GM21367 (cell line): ENCODE data around the gene PDYN.

Source experiments
- ATAC-seq: cut with Tn5 transposase; IDR thresholded peaks from one replicate; pipeline ENCODE4 v1.9.1; 2021; ENCODE audit not compliant: unreplicated experiment

Gene PDYN

DNA sequence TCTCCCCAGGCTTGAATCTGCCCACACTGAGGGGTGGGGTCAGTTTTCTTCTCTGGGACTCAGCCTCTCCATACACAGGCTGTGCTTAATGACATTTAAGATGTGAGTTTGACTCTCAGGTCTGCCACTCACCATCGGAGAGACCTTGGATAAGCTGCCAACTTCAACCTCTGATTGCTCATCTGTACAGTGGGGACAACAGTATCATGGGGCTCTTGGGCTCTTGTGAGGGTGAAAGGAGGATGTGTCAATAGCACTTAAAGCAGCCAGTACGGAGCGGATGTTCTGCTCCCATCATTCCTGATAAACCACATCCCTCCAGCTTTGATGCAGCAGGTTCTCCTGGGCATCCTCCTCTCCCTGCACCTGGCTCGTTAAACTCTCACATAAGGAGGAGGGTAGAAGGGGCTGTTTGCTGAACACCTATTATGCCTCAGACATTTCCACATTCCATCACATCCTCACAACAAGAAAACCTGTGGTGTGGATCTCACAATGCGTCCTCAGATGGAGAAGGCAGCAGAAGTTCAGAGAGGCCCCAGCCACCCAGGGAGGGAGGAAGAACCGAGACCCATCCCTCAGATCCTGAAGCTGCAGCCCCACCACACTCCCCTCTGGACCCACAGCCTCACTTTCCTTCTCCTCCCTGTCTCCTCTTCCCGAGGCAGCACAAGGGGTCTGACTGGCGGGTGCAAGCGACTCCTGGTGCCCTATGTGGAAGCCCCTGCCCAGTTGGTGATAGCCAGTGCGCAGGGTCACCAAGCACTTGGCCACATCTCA lies 1.9 kb upstream of the PDYN start:
- ATAC-seq = no peak

GRCh38 chr20:1994627-1995026 lies 769 bp upstream of the PDYN start:
- ATAC-seq = no peak

DNA sequence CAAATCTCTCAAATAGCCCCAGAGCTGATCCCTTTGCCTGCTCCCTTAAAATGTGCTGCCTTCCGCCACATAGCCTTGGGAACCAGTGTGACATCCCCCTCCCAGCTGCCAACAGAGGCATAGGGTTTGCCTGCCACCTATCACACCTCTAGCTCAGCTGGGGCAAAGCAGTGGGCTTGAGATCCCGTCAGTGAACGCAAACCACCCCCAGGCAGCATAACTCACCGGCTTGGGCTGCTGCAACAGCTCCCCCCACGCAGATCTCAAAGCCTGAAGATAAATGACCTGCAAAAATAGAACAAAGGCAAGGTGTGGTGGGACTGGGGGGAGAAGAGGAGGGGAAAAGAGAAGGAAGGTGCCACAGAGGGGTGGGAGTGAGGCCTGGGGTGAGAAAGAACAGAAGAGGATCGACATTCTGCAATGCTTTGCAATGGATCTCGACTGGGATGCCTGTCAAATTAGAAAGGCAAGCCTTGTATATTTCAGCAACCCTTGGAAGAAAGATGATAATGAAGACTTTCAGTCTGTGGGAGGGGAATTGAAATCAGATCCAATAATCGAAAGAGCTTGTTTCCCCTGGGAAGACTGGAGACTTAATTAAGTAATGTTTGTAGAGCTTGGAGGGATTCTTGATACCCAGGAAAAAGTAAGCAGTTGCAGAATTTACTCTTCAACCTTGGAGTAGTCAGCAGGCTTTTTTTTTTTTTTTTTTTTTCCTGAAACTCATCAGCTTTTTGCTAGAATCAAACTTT lies 1.3 kb downstream of the PDYN start:
- no peak for ATAC-seq

- no peak for ATAC-seq
These were observed 6.0 kb downstream of the PDYN start for GRCh38 chr20:1987826-1988225.

GRCh38 chr20:1983301-1983700 lies 10.6 kb downstream of the PDYN start:
- ATAC-seq = no peak

- no peak for ATAC-seq
These were observed 11.2 kb downstream of the PDYN start for GRCh38 chr20:1982686-1983085.

- ATAC-seq = no peak
These were observed 14.6 kb downstream of the PDYN start for GRCh38 chr20:1979106-1979778.

- ATAC-seq = no peak
These were observed 18.6 kb downstream of the PDYN start for GRCh38 chr20:1975291-1975690.

DNA sequence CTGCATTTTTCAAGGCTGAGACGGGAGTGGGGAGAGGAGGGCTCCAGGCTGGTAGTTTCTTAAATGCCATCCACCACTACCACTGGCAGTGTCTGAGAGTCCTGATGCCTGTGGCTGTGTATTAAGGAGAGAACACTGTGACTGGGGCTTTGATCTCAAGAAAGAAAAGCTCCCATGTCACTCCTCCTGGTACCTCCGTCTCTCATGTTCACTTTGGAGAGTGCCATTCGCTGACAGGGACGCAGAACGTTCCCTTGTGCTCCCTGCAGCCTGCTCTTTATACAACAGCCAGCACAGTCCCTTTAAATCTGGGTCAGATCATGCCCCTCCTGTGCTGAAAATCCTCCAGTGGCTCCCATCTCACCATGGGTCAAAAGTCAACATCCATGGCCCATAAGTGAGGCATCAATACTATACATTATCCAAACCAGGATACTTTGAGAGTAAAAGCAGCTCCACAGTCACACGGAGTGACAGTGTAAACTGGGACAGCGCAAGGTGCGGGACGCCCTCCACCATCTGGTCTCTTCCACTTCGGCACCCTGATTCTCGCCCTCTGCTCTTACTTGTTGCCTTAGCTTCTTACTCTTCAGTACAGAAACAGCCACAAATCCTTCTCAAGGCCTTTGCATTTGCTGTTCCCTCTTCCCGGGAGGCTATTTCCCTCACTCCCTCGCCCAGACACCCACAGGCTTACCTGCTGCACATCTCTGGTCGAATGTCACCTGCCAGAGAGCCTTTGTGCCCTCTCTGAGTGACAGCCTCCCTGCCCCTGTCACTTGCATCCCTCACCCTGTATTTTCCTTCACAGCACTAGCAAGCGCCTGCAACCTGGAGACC lies 20.0 kb downstream of the PDYN start:
- ATAC-seq = no peak

GRCh38 chr20:1971893-1972586 lies 21.8 kb downstream of the PDYN start:
- ATAC-seq = no peak

DNA sequence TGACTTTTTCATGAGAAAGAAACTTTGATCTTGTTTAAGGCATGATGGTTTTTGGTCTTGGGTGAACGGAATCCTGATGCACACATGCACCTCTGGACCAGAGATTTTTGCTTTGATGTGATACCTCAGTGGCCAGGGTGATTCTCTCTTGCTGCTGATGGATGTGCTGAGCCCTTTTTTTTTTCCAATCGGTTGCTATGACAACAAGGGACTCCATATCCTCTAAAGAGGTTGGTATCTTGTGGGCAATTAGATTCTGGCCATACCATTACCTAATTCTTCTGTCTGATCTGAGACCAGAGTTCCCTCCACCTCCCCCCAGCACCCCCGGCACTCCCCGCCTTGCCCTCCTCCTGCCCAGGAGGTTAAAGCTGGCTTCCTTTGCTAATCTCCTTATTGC lies 24.9 kb downstream of the PDYN start:
- ATAC-seq = no peak

- ATAC-seq = no peak
These were observed 28.1 kb downstream of the PDYN start for GRCh38 chr20:1965520-1966351.

DNA sequence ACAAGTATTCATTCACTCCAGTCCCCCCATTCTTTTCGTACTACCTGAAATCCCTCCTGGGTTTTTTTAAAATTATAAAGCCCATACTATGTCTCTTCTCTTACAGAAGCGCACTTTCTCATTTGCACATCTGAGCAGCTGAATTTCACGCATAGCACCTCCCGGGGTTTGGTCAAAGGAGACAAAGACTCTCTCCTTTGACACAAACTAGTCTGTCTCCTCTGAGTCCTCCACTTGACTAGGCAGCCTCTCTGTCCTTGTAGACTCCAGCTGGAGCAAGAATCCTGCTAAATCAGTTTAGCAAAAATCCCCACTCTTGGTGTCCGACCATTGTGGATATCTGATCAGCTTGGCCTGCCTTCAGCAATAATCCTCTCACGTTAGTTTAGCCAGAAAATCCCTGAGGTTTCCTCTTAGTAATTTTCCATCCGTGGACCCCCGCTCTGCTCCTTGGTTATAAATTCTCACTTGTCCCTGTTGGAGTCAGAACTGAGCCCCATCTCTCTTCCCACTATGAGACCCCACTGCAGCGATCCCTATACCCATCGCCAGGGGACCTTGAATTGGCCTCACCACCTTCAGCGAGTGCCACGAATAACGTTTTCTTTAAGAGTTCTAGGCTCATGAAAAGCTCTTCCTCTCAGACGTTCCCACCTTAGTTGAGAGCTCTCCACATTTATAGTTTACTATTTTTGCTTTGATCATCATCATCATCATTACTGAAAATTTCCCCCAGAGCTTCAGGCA lies 29.0 kb downstream of the PDYN start:
- ATAC-seq = no peak

DNA sequence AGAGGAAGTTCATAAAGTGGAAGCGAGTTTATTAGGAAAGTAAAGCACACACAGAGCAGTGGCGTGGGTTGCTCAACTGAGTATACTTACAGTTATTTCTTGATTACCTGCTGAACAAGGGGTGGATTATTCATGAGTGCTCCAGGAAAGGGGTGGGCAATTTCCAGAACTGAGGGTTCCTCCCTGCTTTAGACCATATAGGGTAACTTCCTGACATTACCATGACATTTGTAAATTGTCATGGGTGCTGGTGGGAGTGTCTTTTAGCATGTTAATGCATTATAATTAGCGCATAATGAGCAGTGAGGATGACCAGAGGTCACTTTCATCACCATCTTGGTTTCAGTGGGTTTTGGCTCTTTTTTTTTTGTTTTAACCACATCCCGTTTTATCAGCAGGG lies 29.8 kb downstream of the PDYN start:
- ATAC-seq = no peak

GRCh38 chr20:1961374-1961773 lies 32.5 kb downstream of the PDYN start:
- ATAC-seq = no peak

- ATAC-seq = no peak
These were observed 34.7 kb downstream of the PDYN start for GRCh38 chr20:1959156-1959555.

GRCh38 chr20:1958426-1958825 lies 35.4 kb downstream of the PDYN start:
- ATAC-seq = no peak

DNA sequence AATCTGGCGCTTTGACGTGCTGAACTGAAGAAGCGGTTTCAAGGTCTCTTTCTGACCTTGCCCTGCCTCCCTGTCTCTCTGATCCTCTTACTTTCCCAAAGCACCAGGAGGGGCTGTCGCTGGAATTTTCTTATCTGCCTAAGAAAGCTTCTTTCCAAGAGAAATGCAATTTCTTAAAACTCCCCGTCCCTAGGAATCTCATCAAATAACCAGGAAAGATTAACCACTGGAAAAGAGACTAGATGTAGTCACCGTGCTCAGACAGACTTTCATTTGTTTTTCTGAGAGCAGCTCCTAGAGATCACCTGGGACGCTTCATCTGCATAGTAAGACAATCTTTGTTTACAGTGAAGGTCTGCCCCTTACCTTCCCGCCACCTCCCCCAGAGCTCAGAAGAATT lies 38.6 kb downstream of the PDYN start:
- no peak for ATAC-seq

- ATAC-seq = no peak
These were observed 40.2 kb downstream of the PDYN start for GRCh38 chr20:1953621-1954020.
